Measurements from ENCODE around the gene TRIP10.

- TF ChIP-seq CTCF (conservative IDR thresholded peaks at IDR 0.05; ENCODE audit: low read length) = no peak
- no peak for TF ChIP-seq EZH2phosphoT487 (IDR thresholded peaks at IDR 0.05; ENCODE audit: borderline replicate concordance)
Observed at GRCh38 chr19:6691342-6691741, 48.1 kb upstream of the TRIP10 start.
